LHCN-M2 (cell line): Measurements from ENCODE around the gene HMGXB3. TPM values are rescaled to one million over a fixed set of nuclear protein-coding genes. Genes with fewer than 3 reads are reported as not detected.

Experiments
- DNase-seq: peaks from one replicate; pipeline ENCODE4 v3.0.0-alpha.2; 2012; ENCODE audit warnings: low read depth
- total RNA-seq: library from RNA; depleted of rRNA; stranded (reverse); fragments of >200 nt; gene quantifications from 2 replicates; pipeline ENCODE4 v1.2.3, GENCODE V29; 2014

Gene HMGXB3
- total RNA-seq, 1 experiment from 2014 or later, result 57.9 TPM

- DNase-seq, result peak; percentile 90
Observed at GRCh38 chr5:150052956-150053712, 52.6 kb downstream of the HMGXB3 start.

GRCh38 chr5:150053713-150054392 is 53.3 kb downstream of the HMGXB3 start:
- no peak for DNase-seq

GRCh38 chr5:150054569-150054968 is 54.0 kb downstream of the HMGXB3 start:
- DNase-seq, result no peak

GRCh38 chr5:150055326-150056074 is 55.0 kb downstream of the HMGXB3 start:
- DNase-seq, result no peak

- DNase-seq, result no peak
Observed at GRCh38 chr5:150056075-150056443, 55.5 kb downstream of the HMGXB3 start.

- no peak for DNase-seq
Observed at GRCh38 chr5:150057052-150057451, 56.5 kb downstream of the HMGXB3 start.

- DNase-seq, result no peak
Observed at GRCh38 chr5:150057511-150057910, 57.0 kb downstream of the HMGXB3 start.

- DNase-seq, result no peak
Observed at GRCh38 chr5:150057996-150058395, 57.5 kb downstream of the HMGXB3 start.

- peak; percentile 98 for DNase-seq
Observed at GRCh38 chr5:150058480-150059126, 58.1 kb downstream of the HMGXB3 start.

- no peak for DNase-seq
Observed at GRCh38 chr5:150059623-150060022, 59.1 kb downstream of the HMGXB3 start.

- DNase-seq, result no peak
Observed at GRCh38 chr5:150060471-150060870, 59.9 kb downstream of the HMGXB3 start.

- no peak for DNase-seq
Observed at GRCh38 chr5:150061538-150061995, 61.0 kb downstream of the HMGXB3 start.

- no peak for DNase-seq
Observed at GRCh38 chr5:150062216-150062922, 61.8 kb downstream of the HMGXB3 start.

- DNase-seq, result no peak
Observed at GRCh38 chr5:150063638-150064037, 63.1 kb downstream of the HMGXB3 start.

- no peak for DNase-seq
Observed at GRCh38 chr5:150064681-150065220, 64.2 kb downstream of the HMGXB3 start.

GRCh38 chr5:150065346-150065745 is 64.8 kb downstream of the HMGXB3 start:
- DNase-seq, result peak; percentile 88

- peak; percentile 66 for DNase-seq
Observed at GRCh38 chr5:150065886-150066285, 65.3 kb downstream of the HMGXB3 start.

- DNase-seq, result no peak
Observed at GRCh38 chr5:150066436-150066835, 65.9 kb downstream of the HMGXB3 start.

GRCh38 chr5:150066901-150067396 is 66.4 kb downstream of the HMGXB3 start:
- peak; percentile 80 for DNase-seq

- DNase-seq, result no peak
Observed at GRCh38 chr5:150067405-150067960, 66.9 kb downstream of the HMGXB3 start.
